Mesendoderm (in vitro differentiated cells): Measurements from ENCODE around the gene DLG2.

Experiments used
- DNase-seq: peaks from one replicate; pipeline ENCODE4 v3.0.0; 2013
- H2AK5ac ChIP-seq: 2 replicates; pipeline ENCODE4 v1.6.1; 2013; ENCODE audit warnings: low read length, inconsistent platforms
- H2BK120ac ChIP-seq: 2 replicates; pipeline ENCODE4 v1.6.1; 2013; ENCODE audit warnings: low read depth, mild to moderate bottlenecking, low read length, moderate library complexity, mixed read lengths
- H2BK15ac ChIP-seq: replicated peaks from 2 replicates; pipeline ENCODE4 v1.6.1; 2013; ENCODE audit warnings: low read depth, mild to moderate bottlenecking, moderate library complexity
- H2BK5ac ChIP-seq: 2 replicates; pipeline ENCODE4 v1.6.1; 2013; ENCODE audit warnings: low read length, inconsistent platforms
- H3K18ac ChIP-seq: 2 replicates; pipeline ENCODE4 v1.6.1; 2013; ENCODE audit warnings: mild to moderate bottlenecking, low read length, mixed read lengths
- H3K23ac ChIP-seq: one replicate; pipeline ENCODE4 v1.6.1; 2013; ENCODE audit warnings: low read length
- H3K27ac ChIP-seq: 2 replicates; pipeline ENCODE4 v1.5.1; 2013; ENCODE audit warnings: low read depth, mild to moderate bottlenecking, inconsistent platforms, low read length, moderate library complexity
- H3K27me3 ChIP-seq: 2 replicates; pipeline ENCODE4 v1.6.1; 2013; ENCODE audit warnings: low read length, control low read depth, mild to moderate bottlenecking, inconsistent platforms; ENCODE audit not compliant: insufficient read depth, poor library complexity
- H3K36me3 ChIP-seq: 2 replicates; pipeline ENCODE4 v1.6.1; 2013; ENCODE audit warnings: low read length, inconsistent platforms; ENCODE audit not compliant: control insufficient read depth, insufficient read depth
- H3K4ac ChIP-seq: one replicate; pipeline ENCODE4 v1.6.1; 2013; ENCODE audit warnings: low read depth, mild to moderate bottlenecking, low read length, moderate library complexity
- H3K4me1 ChIP-seq: 2 replicates; pipeline ENCODE4 v1.6.1; 2013; ENCODE audit warnings: low read depth, low read length, inconsistent platforms; ENCODE audit not compliant: control insufficient read depth
- H3K4me2 ChIP-seq: 2 replicates; pipeline ENCODE4 v1.6.1; 2013; ENCODE audit warnings: low read length
- H3K4me3 ChIP-seq: 2 replicates; pipeline ENCODE4 v1.5.1; 2013; ENCODE audit warnings: mild to moderate bottlenecking, low read length
- H3K56ac ChIP-seq: one replicate; pipeline ENCODE4 v1.6.1; 2013; ENCODE audit warnings: low read length
- H3K79me1 ChIP-seq: 2 replicates; pipeline ENCODE4 v1.6.1; 2013; ENCODE audit warnings: low read length, inconsistent platforms
- H3K79me2 ChIP-seq: 2 replicates; pipeline ENCODE4 v1.6.1; 2013; ENCODE audit warnings: mild to moderate bottlenecking, low read length; ENCODE audit not compliant: control insufficient read depth, insufficient read depth
- H3K9ac ChIP-seq: 2 replicates; pipeline ENCODE4 v1.6.1; 2013; ENCODE audit warnings: low read length, inconsistent platforms
- H4K5ac ChIP-seq: one replicate; pipeline ENCODE4 v1.6.1; 2013; ENCODE audit warnings: low read length
- H4K8ac ChIP-seq: one replicate; pipeline ENCODE4 v1.6.1; 2013; ENCODE audit warnings: low read depth, mild to moderate bottlenecking, control low read depth, low read length, moderate library complexity
- WGBS: extraction: QIAGEN DNeasy Blood & Tissue Kit; methylation state at CpG from one replicate; pipeline ENCODE4 v1.1.7; 2013; ENCODE audit warnings: low lambda C conversion rate, missing lambda C conversion rate; ENCODE audit not compliant: insufficient coverage; ENCODE audit errors: extremely low coverage; 5-methylcytosine and 5-hydroxymethylcytosine counted together

The DLG2 gene

GRCh38 chr11:83922318-83922717 is 1704.8 kb downstream of the DLG2 start:
- no peak overlapping the region for H3K18ac ChIP-seq
- H3K79me1 ChIP-seq, result no peaks in the 10 kb centered on the region
- H3K79me2 ChIP-seq, result no peaks in the 10 kb centered on the region
- H3K27me3 ChIP-seq, result no peaks in the 10 kb centered on the region
- no peak overlapping the region for H3K9ac ChIP-seq
- no peaks in the 10 kb centered on the region for H3K4me1 ChIP-seq
- no peak overlapping the region for H2BK120ac ChIP-seq
- H3K27ac ChIP-seq, result no peak overlapping the region
- H3K36me3 ChIP-seq, result no peaks in the 10 kb centered on the region
- no peak overlapping the region for H3K23ac ChIP-seq
- H3K4me2 ChIP-seq, result no peak overlapping the region
- H2BK5ac ChIP-seq, result no peak overlapping the region
- no peak overlapping the region for H3K4ac ChIP-seq
- H4K5ac ChIP-seq, result no peak overlapping the region
- no peak for DNase-seq
- H3K56ac ChIP-seq, result no peak overlapping the region
- H3K4me3 ChIP-seq, result no peak overlapping the region
- no peak overlapping the region for H2BK15ac ChIP-seq
- no peak overlapping the region for H2AK5ac ChIP-seq
- no CpG with 5 or more reads among the region's 4 CpGs for WGBS
- H4K8ac ChIP-seq, result no peak overlapping the region

- H2BK15ac ChIP-seq, result no peak overlapping the region
- H3K27me3 ChIP-seq, result no peaks in the 10 kb centered on the region
- WGBS, result no CpG with 5 or more reads among the region's 7 CpGs
- peak; percentile 4 for DNase-seq
- H3K4ac ChIP-seq, result no peak overlapping the region
- no peaks in the 10 kb centered on the region for H3K36me3 ChIP-seq
- no peak overlapping the region for H2BK5ac ChIP-seq
- H3K27ac ChIP-seq, result no peak overlapping the region
- no peak overlapping the region for H4K8ac ChIP-seq
- H3K56ac ChIP-seq, result no peak overlapping the region
- H2AK5ac ChIP-seq, result no peak overlapping the region
- no peak overlapping the region for H2BK120ac ChIP-seq
- no peak overlapping the region for H3K18ac ChIP-seq
- H3K4me3 ChIP-seq, result no peak overlapping the region
- no peaks in the 10 kb centered on the region for H3K79me1 ChIP-seq
- H3K4me1 ChIP-seq, result no peaks in the 10 kb centered on the region
- H3K23ac ChIP-seq, result no peak overlapping the region
- no peaks in the 10 kb centered on the region for H3K79me2 ChIP-seq
- H3K9ac ChIP-seq, result no peak overlapping the region
- no peak overlapping the region for H4K5ac ChIP-seq
- H3K4me2 ChIP-seq, result no peak overlapping the region
Measured at GRCh38 chr11:83921447-83922192, 1705.5 kb downstream of the DLG2 start.

GRCh38 chr11:83918476-83918875 is 1708.7 kb downstream of the DLG2 start:
- Histone ChIP-seq H3K4me1 (no peaks in the 10 kb centered on the region), H3K4me3 (no peak overlapping the region), H3K36me3 (no peaks in the 10 kb centered on the region), H2BK15ac (no peak overlapping the region), H4K5ac (no peak overlapping the region), H4K8ac (no peak overlapping the region), H2AK5ac (no peak overlapping the region), H3K18ac (no peak overlapping the region), H3K4me2 (no peak overlapping the region), H3K23ac (no peak overlapping the region), H3K79me2 (no peaks in the 10 kb centered on the region), H3K79me1 (no peaks in the 10 kb centered on the region), H3K4ac (no peak overlapping the region), H3K27ac (no peak overlapping the region), H2BK5ac (no peak overlapping the region), H3K9ac (no peak overlapping the region), H2BK120ac (no peak overlapping the region), H3K27me3 (no peaks in the 10 kb centered on the region), H3K56ac (no peak overlapping the region)
- no CpG with 5 or more reads among the region's 3 CpGs for WGBS
- no peak for DNase-seq

- no peak overlapping the region for H2AK5ac ChIP-seq
- H3K56ac ChIP-seq, result no peak overlapping the region
- H3K18ac ChIP-seq, result no peak overlapping the region
- no peak overlapping the region for H3K27ac ChIP-seq
- no peaks in the 10 kb centered on the region for H3K79me2 ChIP-seq
- H3K4me3 ChIP-seq, result no peak overlapping the region
- H4K8ac ChIP-seq, result no peak overlapping the region
- no peak overlapping the region for H3K9ac ChIP-seq
- no peak for DNase-seq
- no peak overlapping the region for H2BK120ac ChIP-seq
- no peak overlapping the region for H2BK15ac ChIP-seq
- no peak overlapping the region for H2BK5ac ChIP-seq
- H3K4me1 ChIP-seq, result no peaks in the 10 kb centered on the region
- no peak overlapping the region for H4K5ac ChIP-seq
- H3K27me3 ChIP-seq, result no peaks in the 10 kb centered on the region
- H3K4ac ChIP-seq, result no peak overlapping the region
- H3K36me3 ChIP-seq, result no peaks in the 10 kb centered on the region
- no peak overlapping the region for H3K4me2 ChIP-seq
- H3K23ac ChIP-seq, result no peak overlapping the region
- H3K79me1 ChIP-seq, result no peaks in the 10 kb centered on the region
Measured at GRCh38 chr11:83914995-83915394, 1712.1 kb downstream of the DLG2 start.

- H3K18ac ChIP-seq, result no peak overlapping the region
- WGBS, result no CpG with 5 or more reads among the region's 5 CpGs
- no peak overlapping the region for H3K27ac ChIP-seq
- no peak overlapping the region for H3K4ac ChIP-seq
- H3K56ac ChIP-seq, result no peak overlapping the region
- no peak overlapping the region for H2BK5ac ChIP-seq
- no peak overlapping the region for H2AK5ac ChIP-seq
- H3K4me3 ChIP-seq, result no peak overlapping the region
- H3K79me1 ChIP-seq, result no peaks in the 10 kb centered on the region
- H4K8ac ChIP-seq, result no peak overlapping the region
- H4K5ac ChIP-seq, result no peak overlapping the region
- no peaks in the 10 kb centered on the region for H3K79me2 ChIP-seq
- H2BK120ac ChIP-seq, result no peak overlapping the region
- no peak for DNase-seq
- H3K23ac ChIP-seq, result no peak overlapping the region
- no peaks in the 10 kb centered on the region for H3K27me3 ChIP-seq
- H3K4me2 ChIP-seq, result no peak overlapping the region
- no peak overlapping the region for H3K9ac ChIP-seq
- no peak overlapping the region for H2BK15ac ChIP-seq
- no peaks in the 10 kb centered on the region for H3K4me1 ChIP-seq
- H3K36me3 ChIP-seq, result no peaks in the 10 kb centered on the region
Measured at GRCh38 chr11:83909579-83910534, 1717.3 kb downstream of the DLG2 start.
